CD4-positive, CD25-positive, alpha-beta regulatory T cell (primary cell): Measurements from ENCODE around the gene UNC13A. TPM values are rescaled to one million over a fixed set of nuclear protein-coding genes. Genes with fewer than 3 reads are reported as not detected.

Experiments
- ATAC-seq, 2 donors: fragments of 150-1000 bp; cut with Tn5 transposase; one replicate each; pipeline ENCODE4 v1.10.0; 2021; ENCODE audit warnings: low read depth in 2 of 2, moderate number of reproducible peaks in 2 of 2, moderate library complexity in 1 of 2
- DNase-seq, 3 donors: peaks; one replicate each; pipeline versions ENCODE4 v3.0.0 to v3.0.0-alpha.2; 2012 to 2022; ENCODE audit warnings: mixed read lengths in 1 of 3
- H3K27ac ChIP-seq: one replicate; pipeline ENCODE4 v1.7.0; 2013; ENCODE audit warnings: mild to moderate bottlenecking, low read length; ENCODE audit not compliant: insufficient read depth, poor library complexity, severe bottlenecking
- H3K27me3 ChIP-seq: one replicate; pipeline ENCODE4 v1.7.0; 2013; ENCODE audit warnings: low read length; ENCODE audit not compliant: control insufficient read depth, insufficient read depth
- H3K36me3 ChIP-seq: one replicate; pipeline ENCODE4 v1.7.0; 2013; ENCODE audit warnings: mild to moderate bottlenecking, low read length, moderate library complexity; ENCODE audit not compliant: control insufficient read depth, insufficient read depth
- H3K4me1 ChIP-seq: 2 replicates; pipeline ENCODE4 v1.7.0; 2013; ENCODE audit warnings: mild to moderate bottlenecking, low read length; ENCODE audit not compliant: insufficient read depth, control insufficient read depth, poor library complexity, severe bottlenecking
- H3K4me3 ChIP-seq: one replicate; pipeline ENCODE4 v1.7.0; 2013; ENCODE audit warnings: low read depth, mild to moderate bottlenecking, low read length, moderate library complexity
- H3K9me3 ChIP-seq, 2 experiments: 1 replicate in 1 of 2; 2 replicates in 1 of 2; pipeline ENCODE4 v1.7.0; 2013; ENCODE audit warnings: low read length in 2 of 2, mild to moderate bottlenecking in 1 of 2, moderate library complexity in 1 of 2; ENCODE audit not compliant: control insufficient read depth in 2 of 2
- H3K27ac Mint-ChIP-seq, 3 donors: one replicate each; pipeline ENCODE4 v1.8.0; 2020 to 2022; ENCODE audit warnings: mild to moderate bottlenecking in 3 of 3, mixed read lengths in 3 of 3, moderate library complexity in 2 of 3
- H3K27me3 Mint-ChIP-seq: one replicate; pipeline ENCODE4 v1.8.0; 2022; ENCODE audit warnings: mild to moderate bottlenecking, mixed read lengths
- H3K36me3 Mint-ChIP-seq: one replicate; pipeline ENCODE4 v1.8.0; 2020; ENCODE audit warnings: mixed read lengths
- H3K4me1 Mint-ChIP-seq, 4 donors: one replicate each; pipeline ENCODE4 v1.8.0; 2020 to 2022; ENCODE audit warnings: mixed read lengths in 4 of 4, mild to moderate bottlenecking in 1 of 4
- H3K4me3 Mint-ChIP-seq, 4 donors: one replicate each; pipeline ENCODE4 v1.8.0; 2020 to 2022; ENCODE audit warnings: mild to moderate bottlenecking in 4 of 4, mixed read lengths in 4 of 4, moderate library complexity in 3 of 4
- H3K9me3 Mint-ChIP-seq, 7 donors: one replicate each; pipeline ENCODE4 v1.8.0; 2020 to 2022; ENCODE audit warnings: mixed read lengths in 7 of 7, mild to moderate bottlenecking in 3 of 7, moderate library complexity in 2 of 7
- polyA plus RNA-seq, 4 donors: library from polyadenylated mRNA; unstranded; fragments of 300-500 nt; fragmentation: Illumina TruSeq; gene quantifications; one replicate each; pipeline ENCODE4 v1.2.3, GENCODE V29; 2021
- total RNA-seq: library from RNA; stranded (reverse); gene quantifications from one replicate; pipeline ENCODE4 v1.2.3, GENCODE V29; 2022

UNC13A gene
- total and polyA plus RNA-seq, 5 donors from 2014 or later, result not detected

- H3K27ac Mint-ChIP-seq, result peak overlapping the region in 2 of 3 donors; percentile 51 to 92
- Histone ChIP-seq H3K27me3 (no peaks in the 10 kb centered on the region), H3K4me3 (no peak overlapping the region), H3K27ac (no peak overlapping the region), H3K9me3 (no peaks in the 10 kb centered on the region), H3K4me1 (no peaks in the 10 kb centered on the region), H3K36me3 (peaks cover 44% of the 10 kb centered on the region)
- ATAC-seq (no peak), DNase-seq (no peak)
- H3K27me3 Mint-ChIP-seq, result no peaks in the 10 kb centered on the region
- peaks cover 20% of the 10 kb centered on the region for H3K36me3 Mint-ChIP-seq
- H3K4me1 Mint-ChIP-seq, result peaks cover 0 to 7% (median 1%) of the 10 kb centered on the region in 4 donors
- no peaks in the 10 kb centered on the region for H3K9me3 Mint-ChIP-seq
- no peak overlapping the region for H3K4me3 Mint-ChIP-seq
Observed at GRCh38 chr19:17580470-17581144, 107.5 kb downstream of the UNC13A start.

DNA sequence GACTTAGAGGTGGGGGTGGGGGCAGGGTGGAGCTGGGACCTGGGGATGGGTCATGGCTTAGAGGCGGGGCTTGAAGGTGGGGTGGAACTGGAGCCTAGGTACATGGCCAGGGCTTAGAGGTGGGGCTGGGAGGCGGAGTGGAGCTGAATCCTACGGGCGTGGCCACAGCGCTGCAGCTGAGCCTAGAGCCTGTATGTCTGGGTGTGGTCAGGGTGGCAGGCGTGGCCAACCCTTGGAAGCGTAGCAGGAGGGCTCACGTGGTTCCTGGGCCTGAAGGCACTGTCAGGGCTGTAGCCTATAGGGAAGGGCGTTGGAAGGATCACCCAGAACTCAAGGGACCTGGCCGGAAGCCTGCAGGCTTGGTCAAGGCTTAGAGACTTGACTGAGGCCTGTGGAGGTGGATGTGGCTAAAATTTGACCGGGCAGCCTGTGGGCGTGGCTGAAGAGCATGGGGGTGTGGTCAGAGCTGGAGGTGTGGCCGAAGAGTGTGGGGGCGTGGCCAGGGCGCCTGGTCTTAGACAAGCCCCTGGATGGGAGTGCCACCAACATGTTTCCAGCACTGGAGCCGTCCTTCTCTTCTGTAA, 108.4 kb downstream of the UNC13A start:
- DNase-seq (no peak), ATAC-seq (peak in 1 of 2 donors; percentile 38)
- H3K27me3 Mint-ChIP-seq, result no peaks in the 10 kb centered on the region
- peaks cover 20% of the 10 kb centered on the region for H3K36me3 Mint-ChIP-seq
- no peaks in the 10 kb centered on the region for H3K4me1 ChIP-seq
- no peak overlapping the region for H3K27ac ChIP-seq
- H3K4me3 Mint-ChIP-seq, result no peak overlapping the region
- no peak overlapping the region for H3K4me3 ChIP-seq
- peak overlapping the region in 1 of 3 donors; percentile 91 for H3K27ac Mint-ChIP-seq
- H3K36me3 ChIP-seq, result peaks cover 44% of the 10 kb centered on the region
- no peaks in the 10 kb centered on the region for H3K9me3 ChIP-seq
- H3K9me3 Mint-ChIP-seq, result no peaks in the 10 kb centered on the region
- peaks cover 0 to 7% (median 1%) of the 10 kb centered on the region in 4 donors for H3K4me1 Mint-ChIP-seq
- H3K27me3 ChIP-seq, result no peaks in the 10 kb centered on the region

DNA sequence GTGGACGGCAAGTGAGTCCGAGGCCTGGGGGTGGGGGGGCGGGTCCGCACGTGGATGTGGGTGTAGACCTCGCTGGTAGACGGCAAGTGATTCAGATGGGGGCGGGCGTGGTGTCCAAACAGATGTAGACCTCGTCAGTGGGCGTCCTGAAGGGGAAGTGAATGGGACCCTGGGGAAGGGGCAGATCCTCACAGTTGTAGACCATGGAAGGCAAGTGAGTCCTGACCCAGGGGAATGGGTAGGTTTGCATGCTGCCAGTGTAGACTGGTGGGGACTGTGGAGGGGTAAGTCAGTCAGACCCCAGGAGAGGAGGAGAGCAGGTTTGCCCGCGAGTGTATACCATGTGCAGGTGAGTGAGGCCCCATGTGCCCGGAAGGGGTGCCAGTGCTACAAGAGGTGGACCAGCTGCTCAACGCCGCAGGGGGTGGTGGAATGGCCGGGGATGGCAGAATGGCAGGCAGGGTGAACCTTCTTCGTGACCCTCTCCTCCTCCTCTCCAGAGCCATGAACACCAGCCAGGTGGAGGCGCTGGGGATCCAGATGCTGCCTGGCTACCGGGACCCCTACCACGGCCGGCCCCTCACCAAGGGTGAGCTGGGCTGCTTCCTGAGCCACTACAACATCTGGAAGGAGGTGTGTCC, 110.6 kb downstream of the UNC13A start:
- DNase-seq, result no peak
- peak overlapping the region in 1 of 3 donors; percentile 55 for H3K27ac Mint-ChIP-seq
- H3K27ac ChIP-seq, result no peak overlapping the region

GRCh38 chr19:17576758-17577456, 111.2 kb downstream of the UNC13A start:
- Histone ChIP-seq H3K36me3 (peaks cover 42% of the 10 kb centered on the region), H3K9me3 (no peaks in the 10 kb centered on the region), H3K27ac (no peak overlapping the region), H3K4me3 (no peak overlapping the region), H3K27me3 (no peaks in the 10 kb centered on the region), H3K4me1 (peaks cover 3% of the 10 kb centered on the region)
- no peaks in the 10 kb centered on the region for H3K27me3 Mint-ChIP-seq
- peaks cover 0 to 8% (median 6%) of the 10 kb centered on the region in 4 donors for H3K4me1 Mint-ChIP-seq
- no peak overlapping the region for H3K27ac Mint-ChIP-seq
- DNase-seq (peak in 1 of 3 donors; percentile 15), ATAC-seq (no peak)
- H3K9me3 Mint-ChIP-seq, result no peaks in the 10 kb centered on the region
- peaks cover 19% of the 10 kb centered on the region for H3K36me3 Mint-ChIP-seq
- H3K4me3 Mint-ChIP-seq, result no peak overlapping the region

More for the DNA sequence above, 110.6 kb downstream of the UNC13A start:
- Histone ChIP-seq H3K36me3 (peaks cover 44% of the 10 kb centered on the region), H3K9me3 (no peaks in the 10 kb centered on the region), H3K4me3 (no peak overlapping the region), H3K4me1 (peaks cover 3% of the 10 kb centered on the region), H3K27me3 (no peaks in the 10 kb centered on the region)
- H3K27me3 Mint-ChIP-seq, result no peaks in the 10 kb centered on the region
- no peaks in the 10 kb centered on the region for H3K9me3 Mint-ChIP-seq
- peaks cover 0 to 8% (median 6%) of the 10 kb centered on the region in 4 donors for H3K4me1 Mint-ChIP-seq
- peaks cover 21% of the 10 kb centered on the region for H3K36me3 Mint-ChIP-seq
- no peak for ATAC-seq
- no peak overlapping the region for H3K4me3 Mint-ChIP-seq

- H3K27me3 Mint-ChIP-seq, result no peaks in the 10 kb centered on the region
- Histone ChIP-seq H3K27me3 (no peaks in the 10 kb centered on the region), H3K9me3 (no peaks in the 10 kb centered on the region), H3K4me3 (no peak overlapping the region), H3K4me1 (peaks cover 3% of the 10 kb centered on the region), H3K27ac (no peak overlapping the region), H3K36me3 (peaks cover 41% of the 10 kb centered on the region)
- H3K36me3 Mint-ChIP-seq, result peaks cover 18% of the 10 kb centered on the region
- H3K4me3 Mint-ChIP-seq, result no peak overlapping the region
- ATAC-seq (no peak), DNase-seq (no peak)
- H3K27ac Mint-ChIP-seq, result no peak overlapping the region
- H3K4me1 Mint-ChIP-seq, result peaks cover 0 to 8% (median 6%) of the 10 kb centered on the region in 4 donors
- no peaks in the 10 kb centered on the region for H3K9me3 Mint-ChIP-seq
Observed at GRCh38 chr19:17575871-17576757, 112.0 kb downstream of the UNC13A start.

DNA sequence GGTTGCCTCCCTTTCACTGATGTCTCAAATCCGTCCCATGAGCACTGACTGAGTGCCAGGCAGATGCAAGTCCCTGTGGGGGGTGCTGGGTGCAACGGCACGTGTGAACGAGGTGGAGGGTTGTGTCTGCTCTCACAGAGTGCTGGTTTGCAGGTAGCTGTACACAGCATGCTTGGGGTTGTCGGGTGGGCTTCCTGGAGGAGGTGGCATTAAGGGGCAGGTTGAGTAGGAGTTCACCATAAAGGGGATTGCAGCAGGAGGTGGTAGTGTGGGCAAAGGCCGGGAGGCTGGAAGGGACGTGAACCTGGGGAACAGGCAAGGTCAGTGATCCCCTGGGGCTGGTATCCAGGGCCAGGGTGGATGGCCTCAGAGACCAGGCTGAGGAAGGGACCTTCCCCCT, 115.5 kb downstream of the UNC13A start:
- Mint-ChIP-seq H3K9me3 (no peaks in the 10 kb centered on the region), H3K36me3 (peaks cover 15% of the 10 kb centered on the region), H3K27me3 (no peaks in the 10 kb centered on the region), H3K4me3 (no peak overlapping the region), H3K4me1 (peaks cover 0 to 5% (median 3%) of the 10 kb centered on the region in 4 donors), H3K27ac (no peak overlapping the region)
- Histone ChIP-seq H3K4me1 (peaks cover 3% of the 10 kb centered on the region), H3K9me3 (no peaks in the 10 kb centered on the region), H3K27me3 (no peaks in the 10 kb centered on the region), H3K27ac (no peak overlapping the region), H3K36me3 (peaks cover 38% of the 10 kb centered on the region), H3K4me3 (no peak overlapping the region)
- DNase-seq (no peak), ATAC-seq (no peak)

DNA sequence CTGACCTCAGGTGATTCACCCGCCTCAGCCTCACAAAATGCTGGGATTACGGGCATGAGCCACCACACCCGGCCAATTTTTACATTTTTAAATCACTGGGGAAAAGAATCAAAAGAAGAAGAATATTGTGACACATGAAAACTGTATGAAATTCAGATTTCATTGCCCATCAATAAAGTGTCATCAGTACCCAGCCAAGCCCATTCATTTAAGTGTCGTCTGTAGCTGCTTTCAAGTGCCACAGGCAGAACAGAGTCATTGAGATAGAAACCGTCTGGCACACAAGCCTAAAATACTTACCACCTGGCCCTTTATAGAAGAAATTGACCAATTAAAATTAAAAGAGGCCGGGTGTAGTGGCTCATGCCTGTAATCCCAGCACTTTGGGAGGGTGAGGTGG, 117.4 kb downstream of the UNC13A start:
- peaks cover 0 to 5% (median 3%) of the 10 kb centered on the region in 4 donors for H3K4me1 Mint-ChIP-seq
- H3K36me3 ChIP-seq, result peaks cover 46% of the 10 kb centered on the region
- H3K4me3 ChIP-seq, result no peak overlapping the region
- no peaks in the 10 kb centered on the region for H3K27me3 Mint-ChIP-seq
- H3K4me3 Mint-ChIP-seq, result no peak overlapping the region
- no peaks in the 10 kb centered on the region for H3K27me3 ChIP-seq
- H3K36me3 Mint-ChIP-seq, result peaks cover 15% of the 10 kb centered on the region
- H3K4me1 ChIP-seq, result peaks cover 3% of the 10 kb centered on the region
- no peaks in the 10 kb centered on the region for H3K9me3 ChIP-seq
- no peak for DNase-seq
- H3K27ac Mint-ChIP-seq, result peak overlapping the region in 1 of 3 donors; percentile 71
- H3K27ac ChIP-seq, result no peak overlapping the region
- H3K9me3 Mint-ChIP-seq, result no peaks in the 10 kb centered on the region
- ATAC-seq, result no peak
